Endothelial cell of umbilical vein (primary cell): ENCODE data around the gene ADCY5. TPM values are rescaled to one million over a fixed set of nuclear protein-coding genes. Genes with fewer than 3 reads are reported as not detected.

Experiments used
- BruUV-seq: library from RNA; stranded (reverse); fragments of 400-500 nt; replicated peaks from 2 replicates; lab custom pipeline; 2021; lab: Mats Ljungman, UMichigan
- CTCF ChIA-PET: fragments of 300-600, 350-600 bp; sonication (Branson Sonifier 250); formaldehyde crosslinking; loops from one replicate; lab custom pipeline; 2021; ENCODE audit warnings: antibody characterized with exemption, inconsistent platforms; lab: Charles Lee
- POLR2A ChIA-PET: fragments of 300-600, 350-600 bp; sonication (Branson Sonifier 250); formaldehyde crosslinking; loops from one replicate; lab custom pipeline; 2021; ENCODE audit warnings: antibody characterized with exemption, inconsistent platforms; lab: Charles Lee
- DNase-seq: peaks from one replicate; pipeline ENCODE4 v3.0.0-alpha.2; 2011; ENCODE audit warnings: low read depth, low spot score
- FAIRE-seq: peaks from 2 replicates; lab custom pipeline; 2011; peaks lifted over from hg19 to GRCh38; lab: Jason Lieb, UNC
- H2AFZ ChIP-seq: 2 replicates; pipeline ENCODE4 v1.6.0; 2012; ENCODE audit warnings: low read depth, low read length, control low read depth, inconsistent platforms
- H3K27ac ChIP-seq: 2 replicates; pipeline ENCODE4 v1.5.1; 2011; ENCODE audit warnings: low read depth, mild to moderate bottlenecking, control low read depth, low read length, moderate library complexity; ENCODE audit not compliant: insufficient read depth
- H3K27me3 ChIP-seq, 2 experiments: 2 replicates each; pipeline versions ENCODE4 v1.6.0 to v1.6.1; 2011; ENCODE audit warnings: low read length in 2 of 2, mixed read lengths in 1 of 2; ENCODE audit not compliant: control insufficient read depth in 2 of 2, insufficient read depth in 2 of 2
- H3K36me3 ChIP-seq, 2 experiments: 2 replicates in 1 of 2; 3 replicates in 1 of 2; pipeline ENCODE4 v1.5.1; 2011; ENCODE audit warnings: low read length in 2 of 2, mild to moderate bottlenecking in 1 of 2, moderate library complexity in 1 of 2; ENCODE audit not compliant: control insufficient read depth in 2 of 2, insufficient read depth in 2 of 2; ENCODE audit errors: extremely low read depth in 1 of 2
- H3K4me1 ChIP-seq: 3 replicates; pipeline ENCODE4 v1.5.1; 2011; ENCODE audit warnings: mild to moderate bottlenecking, low read length; ENCODE audit not compliant: control insufficient read depth, insufficient read depth; ENCODE audit errors: extremely low read depth
- H3K4me2 ChIP-seq: 2 replicates; pipeline ENCODE4 v1.6.1; 2011; ENCODE audit warnings: low read length, control low read depth, mixed read lengths; ENCODE audit not compliant: insufficient read depth
- H3K4me3 ChIP-seq, 3 experiments: fragments of 200-600 bp in 1 of 3; sonication (generic), shearing (Covaris generic) in 1 of 3; replicated peaks in 1 of 3; 2 replicates each; pipeline ENCODE4 v1.5.1; 2011 to 2016; ENCODE audit warnings: control low read depth in 3 of 3, low read length in 3 of 3, mild to moderate bottlenecking in 2 of 3, inconsistent platforms in 1 of 3, low read depth in 1 of 3, moderate library complexity in 1 of 3; ENCODE audit not compliant: insufficient read depth in 1 of 3
- H3K79me2 ChIP-seq: 2 replicates; pipeline ENCODE4 v1.6.0; 2012; ENCODE audit warnings: low read length, inconsistent platforms; ENCODE audit not compliant: control insufficient read depth, insufficient read depth
- H3K9ac ChIP-seq: replicated peaks from 2 replicates; pipeline ENCODE3; 2011; ENCODE audit warnings: low read length, control low read depth; ENCODE audit not compliant: insufficient read depth; ENCODE audit errors: extremely low read depth
- H3K9me1 ChIP-seq: replicated peaks from 3 replicates; pipeline ENCODE4 v1.6.0; 2011; ENCODE audit warnings: mild to moderate bottlenecking, low read length; ENCODE audit not compliant: control insufficient read depth, insufficient read depth; ENCODE audit errors: extremely low read depth
- H3K9me3 ChIP-seq: replicated peaks from 2 replicates; pipeline ENCODE4 v1.5.1; 2012; ENCODE audit warnings: low read length, inconsistent platforms; ENCODE audit not compliant: control insufficient read depth, insufficient read depth
- H4K20me1 ChIP-seq: replicated peaks from 2 replicates; pipeline ENCODE3; 2011; ENCODE audit warnings: mild to moderate bottlenecking, low read length; ENCODE audit not compliant: control insufficient read depth, insufficient read depth; ENCODE audit errors: extremely low read depth
- CTCF ChIP-seq, 2 donors: IDR thresholded peaks; 1 replicate in 1 of 2; 2 replicates in 1 of 2; pipeline ENCODE4 v1.5.1; 2011; ENCODE audit warnings: low read length in 2 of 2, mild to moderate bottlenecking in 2 of 2, moderate library complexity in 2 of 2, control low read depth in 1 of 2, inconsistent platforms in 1 of 2, low read depth in 1 of 2; ENCODE audit not compliant: insufficient read depth in 1 of 2; ENCODE audit errors: extremely low read depth in 1 of 2
- EZH2 ChIP-seq: IDR thresholded peaks from 2 replicates; pipeline ENCODE4 v1.6.1; 2012; ENCODE audit warnings: borderline replicate concordance, low read depth, mild to moderate bottlenecking, moderate library complexity, low read length, inconsistent platforms; ENCODE audit not compliant: severe bottlenecking
- FOS ChIP-seq: IDR thresholded peaks from 2 replicates; pipeline ENCODE4 v1.6.1; 2011; ENCODE audit warnings: mild to moderate bottlenecking, low read length, moderate library complexity, borderline replicate concordance; ENCODE audit not compliant: insufficient read depth
- GATA2 ChIP-seq: IDR thresholded peaks from 2 replicates; pipeline ENCODE4 v1.7.0; 2011; ENCODE audit warnings: low read depth, mild to moderate bottlenecking, moderate library complexity, mixed read lengths, low read length; ENCODE audit not compliant: insufficient read length, insufficient read depth
- MAX ChIP-seq: IDR thresholded peaks from 2 replicates; pipeline ENCODE4 v1.6.1; 2011; ENCODE audit not compliant: insufficient read depth, insufficient read length
- MYC ChIP-seq: IDR thresholded peaks from one replicate; pipeline ENCODE4 v1.6.1; 2011; ENCODE audit warnings: mild to moderate bottlenecking, low read depth, low read length
- POLR2A ChIP-seq: IDR thresholded peaks from 2 replicates; pipeline ENCODE4 v1.6.1; 2012; ENCODE audit warnings: low read depth, mild to moderate bottlenecking, control low read depth, low read length
- POLR2AphosphoS5 ChIP-seq: IDR thresholded peaks from 2 replicates; pipeline ENCODE4 v1.6.1; 2012; ENCODE audit warnings: low read depth, mild to moderate bottlenecking, control low read depth, low read length, moderate library complexity; ENCODE audit not compliant: insufficient read depth
- dilution Hi-C: fragments of 300-500 bp; cut with MboI; formaldehyde crosslinking; loops from one replicate; pipeline ENCODE4 v1.15.0; 2019; ENCODE audit warnings: low sequenced_read_pairs; ENCODE audit not compliant: extremely low pct_ligation_motif_present
- intact Hi-C: fragments of 100-400 bp; cut with micrococcal nuclease; formaldehyde crosslinking; loops from one replicate; pipeline ENCODE4 v1.10.0; 2022
- polyA plus RNA-seq, 4 experiments: library from polyadenylated mRNA; depleted of rRNA in 3 of 4; stranded (reverse) in 3 of 4; unstranded in 1 of 4; fragments of >200 nt; gene quantifications; 2 replicates each; pipeline versions ENCODE4 v1.2.1 to v1.2.3, GENCODE V29; 2011 to 2012; ENCODE audit warnings: missing spikeins in 1 of 4
- total RNA-seq: library from RNA; stranded (reverse); gene quantifications from 2 replicates; pipeline ENCODE4 v1.2.3, GENCODE V29; 2021

Gene ADCY5
- total and polyA plus RNA-seq, 2 donors (not counting 3 experiments of a cell fraction or from before 2014, with no cell fraction given), result 0.01 TPM; not detected in 1

GRCh38 chr3:123300583-123300982 lies 148.3 kb downstream of the ADCY5 start:
- CTCF ChIA-PET, result no interaction called here

More at GRCh38 chr3:123300583-123300982, 148.3 kb downstream of the ADCY5 start:
- no peaks in the 10 kb centered on the region for H3K79me2 ChIP-seq
- TF ChIP-seq POLR2A, result no peak
- no peak for TF ChIP-seq MAX
- no peak for TF ChIP-seq FOS
- no peak for TF ChIP-seq MYC
- TF ChIP-seq CTCF (IDR thresholded peaks at IDR 0.05; ENCODE audit: extremely low read depth in 1 of 2, insufficient read depth in 1 of 2, low read depth in 1 of 2, low read length in 2 of 2), result no peak
- no peak for TF ChIP-seq GATA2
- TF ChIP-seq POLR2AphosphoS5, result no peak
- TF ChIP-seq EZH2, result no peak
- no peaks in the 10 kb centered on the region for H4K20me1 ChIP-seq
- H3K9me1 ChIP-seq, result no peaks in the 10 kb centered on the region
- no peak overlapping the region for H2AFZ ChIP-seq
- DNase-seq (no peak), FAIRE-seq (no peak)
- H3K9me3 ChIP-seq, result no peaks in the 10 kb centered on the region
- H3K27me3 ChIP-seq, result no peaks in the 10 kb centered on the region
- H3K4me2 ChIP-seq, result no peak overlapping the region
- no TSS peak for BruUV-seq
- no peak overlapping the region for H3K27ac ChIP-seq
- no peak overlapping the region for H3K9ac ChIP-seq
- H3K4me1 ChIP-seq, result no peaks in the 10 kb centered on the region
- intact Hi-C loops (no loop called here), dilution Hi-C loops (no loop called here)
- no peaks in the 10 kb centered on the region for H3K36me3 ChIP-seq
- H3K4me3 ChIP-seq, result no peak overlapping the region
- POLR2A ChIA-PET, result no interaction called here
